HEK293 (cell line): Measurements from ENCODE around the gene RBM26.

Experiments used
- CTCF ChIA-PET: fragments of 350-600 bp; formaldehyde crosslinking; extraction: SDS; loops from one replicate; lab custom pipeline; 2021; ENCODE audit warnings: antibody characterized with exemption; lab: Yijun Ruan, JAX
- POLR2A ChIA-PET: fragments of 300-600 bp; formaldehyde crosslinking; extraction: SDS; loops from one replicate; lab custom pipeline; 2020; ENCODE audit warnings: antibody characterized with exemption, inconsistent platforms; lab: Yijun Ruan, JAX
- H3K27ac ChIP-seq: fragments of 200-500 bp; sonication (Bioruptor generic); 2 replicates; pipeline ENCODE4 v1.5.1; 2014; ENCODE audit warnings: low read depth, low read length, control low read depth, inconsistent platforms; ENCODE audit errors: extremely low read depth
- H3K36me3 ChIP-seq, 2 experiments: fragments of 200-500 bp in 1 of 2; sonication (Bioruptor generic) in 1 of 2; 1 replicate in 1 of 2; 2 replicates in 1 of 2; pipeline ENCODE4 v1.5.1; 2014 to 2017; ENCODE audit warnings: inconsistent platforms in 2 of 2, low read length in 2 of 2; ENCODE audit not compliant: control insufficient read depth in 2 of 2, insufficient read depth in 1 of 2
- H3K4me1 ChIP-seq: fragments of 200-500 bp; sonication (Bioruptor generic); 2 replicates; pipeline ENCODE4 v1.5.1; 2014; ENCODE audit warnings: mild to moderate bottlenecking, low read length, inconsistent platforms; ENCODE audit not compliant: control insufficient read depth, insufficient read depth
- H3K4me3 ChIP-seq: 2 replicates; pipeline ENCODE4 v1.5.1; 2011; ENCODE audit warnings: low read depth, mild to moderate bottlenecking, control low read depth, low read length, moderate library complexity
- H3K9me3 ChIP-seq: fragments of 200-500 bp; sonication (Bioruptor generic); 2 replicates; pipeline ENCODE4 v1.5.1; 2014; ENCODE audit warnings: low read depth, low read length, inconsistent platforms; ENCODE audit not compliant: control insufficient read depth, insufficient read depth
- ATF2 ChIP-seq: fragments of 450-650 bp; formaldehyde crosslinking; IDR thresholded peaks from 2 replicates; pipeline ENCODE4 v1.5.1; 2016; ENCODE audit warnings: missing biosample characterization, missing genetic modification characterization, low read depth
- EGR2 ChIP-seq: fragments of 450-650 bp; formaldehyde crosslinking; IDR thresholded peaks from 2 replicates; pipeline ENCODE4 v1.5.1; 2016; ENCODE audit warnings: low read depth, missing biosample characterization, missing genetic modification characterization
- HIC1 ChIP-seq: fragments of 450-650 bp; formaldehyde crosslinking; IDR thresholded peaks from 2 replicates; pipeline ENCODE4 v1.5.1; 2016; ENCODE audit warnings: missing biosample characterization, missing genetic modification characterization
- KLF1 ChIP-seq: fragments of 450-650 bp; formaldehyde crosslinking; IDR thresholded peaks from 2 replicates; pipeline ENCODE4 v1.5.1; 2016; ENCODE audit warnings: missing biosample characterization, missing genetic modification characterization
- REPIN1 ChIP-seq: fragments of 450-650 bp; formaldehyde crosslinking; IDR thresholded peaks from 2 replicates; pipeline ENCODE4 v1.5.1; 2017; ENCODE audit warnings: missing biosample characterization, missing genetic modification characterization, low read depth
- SCRT1 ChIP-seq: fragments of 450-650 bp; formaldehyde crosslinking; IDR thresholded peaks from 2 replicates; pipeline ENCODE4 v1.5.1; 2016; ENCODE audit warnings: missing biosample characterization, missing genetic modification characterization, borderline replicate concordance
- SCRT2 ChIP-seq: fragments of 450-650 bp; formaldehyde crosslinking; IDR thresholded peaks from 2 replicates; pipeline ENCODE4 v1.5.1; 2016; ENCODE audit warnings: missing biosample characterization, missing genetic modification characterization
- ZFHX2 ChIP-seq: fragments of 450-650 bp; formaldehyde crosslinking; conservative IDR thresholded peaks from 2 replicates; pipeline ENCODE4 v1.5.1; 2016; ENCODE audit warnings: missing biosample characterization, missing genetic modification characterization
- ZNF148 ChIP-seq: fragments of 450-650 bp; formaldehyde crosslinking; IDR thresholded peaks from 2 replicates; pipeline ENCODE4 v1.5.0; 2017; ENCODE audit warnings: missing biosample characterization, missing genetic modification characterization, borderline replicate concordance
- ZNF274 ChIP-seq, 2 experiments: fragments of 200-500 bp in 1 of 2; fragments of 450-650 bp in 1 of 2; sonication (Bioruptor generic) in 1 of 2; formaldehyde crosslinking in 1 of 2; IDR thresholded peaks; 2 replicates each; pipeline versions ENCODE4 v1.5.1 to v1.6.1; 2014 to 2016; ENCODE audit warnings: borderline replicate concordance in 1 of 2, inconsistent platforms in 1 of 2, low read length in 1 of 2, missing biosample characterization in 1 of 2, missing genetic modification characterization in 1 of 2
- ZNF518A ChIP-seq: fragments of 450-650 bp; formaldehyde crosslinking; conservative IDR thresholded peaks from 2 replicates; pipeline ENCODE4 v1.5.1; 2016; ENCODE audit warnings: low read depth, missing biosample characterization, missing genetic modification characterization
- ZNF555 ChIP-seq: fragments of 450-650 bp; formaldehyde crosslinking; conservative IDR thresholded peaks from 2 replicates; pipeline ENCODE4 v1.5.1; 2017; ENCODE audit warnings: missing biosample characterization, mild to moderate bottlenecking, missing genetic modification characterization, inconsistent platforms
- ZNF600 ChIP-seq: fragments of 450-650 bp; formaldehyde crosslinking; IDR thresholded peaks from 2 replicates; pipeline ENCODE4 v1.5.1; 2016; ENCODE audit warnings: missing biosample characterization, missing genetic modification characterization
- ZNF654 ChIP-seq: fragments of 450-650 bp; formaldehyde crosslinking; IDR thresholded peaks from 2 replicates; pipeline ENCODE4 v1.5.1; 2016; ENCODE audit warnings: low read depth, missing biosample characterization, missing genetic modification characterization
- ZNF660 ChIP-seq: fragments of 450-650 bp; IDR thresholded peaks from 2 replicates; pipeline ENCODE4 v1.5.1; 2018; ENCODE audit warnings: missing biosample characterization, mild to moderate bottlenecking, missing genetic modification characterization
- ZNF776 ChIP-seq: fragments of 450-650 bp; formaldehyde crosslinking; IDR thresholded peaks from 2 replicates; pipeline ENCODE4 v1.5.0; 2017; ENCODE audit warnings: missing biosample characterization, missing genetic modification characterization, borderline replicate concordance
- ZNF792 ChIP-seq: fragments of 450-650 bp; formaldehyde crosslinking; IDR thresholded peaks from 2 replicates; pipeline ENCODE4 v1.5.1; 2016; ENCODE audit warnings: missing biosample characterization, missing genetic modification characterization
- ZNF837 ChIP-seq: fragments of 450-650 bp; formaldehyde crosslinking; IDR thresholded peaks from 2 replicates; pipeline ENCODE4 v1.5.1; 2016; ENCODE audit warnings: missing biosample characterization, missing genetic modification characterization
- ZSCAN4 ChIP-seq: fragments of 450-650 bp; formaldehyde crosslinking; IDR thresholded peaks from 2 replicates; pipeline ENCODE4 v1.5.1; 2017; ENCODE audit warnings: missing biosample characterization, missing genetic modification characterization

RBM26 gene

GRCh38 chr13:79365981-79366380, 40.1 kb downstream of the RBM26 start (continued):
- no peak for TF ChIP-seq ZSCAN4 (tag by site-specific recombination)

GRCh38 chr13:79361299-79361698, 44.8 kb downstream of the RBM26 start:
- no peak overlapping the region for H3K4me3 ChIP-seq
- no peaks in the 10 kb centered on the region for H3K4me1 ChIP-seq
- no peaks in the 10 kb centered on the region for H3K9me3 ChIP-seq
- no peak overlapping the region for H3K27ac ChIP-seq
- H3K36me3 ChIP-seq: peaks cover 5 to 91% of the 10 kb centered on the region in 2 experiments; a peak in 2 of 3 replicates
- CTCF ChIA-PET: no interaction called here
- POLR2A ChIA-PET: no interaction called here
- TF ChIP-seq ZNF792 (tag by site-specific recombination) (no peak), ZFHX2 (tag by site-specific recombination) (peak; percentile 69), ZNF148 (tag by site-specific recombination) (no peak), KLF1 (tag by site-specific recombination) (no peak), SCRT2 (tag by site-specific recombination) (peak; percentile 91), HIC1 (tag by site-specific recombination) (no peak), ZNF654 (tag by site-specific recombination) (no peak), ATF2 (tag by site-specific recombination) (no peak), ZNF660 (tag by site-specific recombination) (no peak), SCRT1 (peak; percentile 86), ZNF837 (tag by site-specific recombination) (no peak), ZNF600 (tag by site-specific recombination) (no peak), REPIN1 (no peak), ZNF274 (IDR thresholded peaks at IDR 0.05; ENCODE audit: low read length) (no peak), ZNF274 (tag by site-specific recombination; IDR thresholded peaks at IDR 0.05; ENCODE audit: borderline replicate concordance) (no peak), ZNF555 (tag by site-specific recombination) (no peak), EGR2 (tag by site-specific recombination) (peak; percentile 80), ZNF776 (tag by site-specific recombination) (no peak), ZNF518A (tag by site-specific recombination) (no peak)
